ENCODE measurements around the gene SIX3.

- TF ChIP-seq, protein P1, sequence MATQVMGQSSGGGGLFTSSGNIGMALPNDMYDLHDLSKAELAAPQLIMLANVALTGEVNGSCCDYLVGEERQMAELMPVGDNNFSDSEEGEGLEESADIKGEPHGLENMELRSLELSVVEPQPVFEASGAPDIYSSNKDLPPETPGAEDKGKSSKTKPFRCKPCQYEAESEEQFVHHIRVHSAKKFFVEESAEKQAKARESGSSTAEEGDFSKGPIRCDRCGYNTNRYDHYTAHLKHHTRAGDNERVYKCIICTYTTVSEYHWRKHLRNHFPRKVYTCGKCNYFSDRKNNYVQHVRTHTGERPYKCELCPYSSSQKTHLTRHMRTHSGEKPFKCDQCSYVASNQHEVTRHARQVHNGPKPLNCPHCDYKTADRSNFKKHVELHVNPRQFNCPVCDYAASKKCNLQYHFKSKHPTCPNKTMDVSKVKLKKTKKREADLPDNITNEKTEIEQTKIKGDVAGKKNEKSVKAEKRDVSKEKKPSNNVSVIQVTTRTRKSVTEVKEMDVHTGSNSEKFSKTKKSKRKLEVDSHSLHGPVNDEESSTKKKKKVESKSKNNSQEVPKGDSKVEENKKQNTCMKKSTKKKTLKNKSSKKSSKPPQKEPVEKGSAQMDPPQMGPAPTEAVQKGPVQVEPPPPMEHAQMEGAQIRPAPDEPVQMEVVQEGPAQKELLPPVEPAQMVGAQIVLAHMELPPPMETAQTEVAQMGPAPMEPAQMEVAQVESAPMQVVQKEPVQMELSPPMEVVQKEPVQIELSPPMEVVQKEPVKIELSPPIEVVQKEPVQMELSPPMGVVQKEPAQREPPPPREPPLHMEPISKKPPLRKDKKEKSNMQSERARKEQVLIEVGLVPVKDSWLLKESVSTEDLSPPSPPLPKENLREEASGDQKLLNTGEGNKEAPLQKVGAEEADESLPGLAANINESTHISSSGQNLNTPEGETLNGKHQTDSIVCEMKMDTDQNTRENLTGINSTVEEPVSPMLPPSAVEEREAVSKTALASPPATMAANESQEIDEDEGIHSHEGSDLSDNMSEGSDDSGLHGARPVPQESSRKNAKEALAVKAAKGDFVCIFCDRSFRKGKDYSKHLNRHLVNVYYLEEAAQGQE (IDR thresholded peaks at IDR 0.05; ENCODE audit: insufficient replicate concordance, low read depth), result no peak
- TF ChIP-seq, protein P2, sequence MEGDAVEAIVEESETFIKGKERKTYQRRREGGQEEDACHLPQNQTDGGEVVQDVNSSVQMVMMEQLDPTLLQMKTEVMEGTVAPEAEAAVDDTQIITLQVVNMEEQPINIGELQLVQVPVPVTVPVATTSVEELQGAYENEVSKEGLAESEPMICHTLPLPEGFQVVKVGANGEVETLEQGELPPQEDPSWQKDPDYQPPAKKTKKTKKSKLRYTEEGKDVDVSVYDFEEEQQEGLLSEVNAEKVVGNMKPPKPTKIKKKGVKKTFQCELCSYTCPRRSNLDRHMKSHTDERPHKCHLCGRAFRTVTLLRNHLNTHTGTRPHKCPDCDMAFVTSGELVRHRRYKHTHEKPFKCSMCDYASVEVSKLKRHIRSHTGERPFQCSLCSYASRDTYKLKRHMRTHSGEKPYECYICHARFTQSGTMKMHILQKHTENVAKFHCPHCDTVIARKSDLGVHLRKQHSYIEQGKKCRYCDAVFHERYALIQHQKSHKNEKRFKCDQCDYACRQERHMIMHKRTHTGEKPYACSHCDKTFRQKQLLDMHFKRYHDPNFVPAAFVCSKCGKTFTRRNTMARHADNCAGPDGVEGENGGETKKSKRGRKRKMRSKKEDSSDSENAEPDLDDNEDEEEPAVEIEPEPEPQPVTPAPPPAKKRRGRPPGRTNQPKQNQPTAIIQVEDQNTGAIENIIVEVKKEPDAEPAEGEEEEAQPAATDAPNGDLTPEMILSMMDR (IDR thresholded peaks at IDR 0.05; ENCODE audit: insufficient read depth, low read length), result no peak
- no peak for TF ChIP-seq SPI1 (IDR thresholded peaks at IDR 0.05; ENCODE audit: borderline replicate concordance, low read depth)
Observed at GRCh38 chr2:44926957-44927356, 14.5 kb upstream of the SIX3 start.

Measured in HL-60 (cell line).